GM21717 (cell line): ENCODE measurements around the gene CTSO.
"Not testable (repeated sequence)": the region's sequence is repeated elsewhere in the genome, so short reads cannot be mapped to it uniquely, and the experiment has no call there.

Source experiments
- ATAC-seq: cut with Tn5 transposase; IDR thresholded peaks from one replicate; pipeline ENCODE4 v1.9.1; 2021; ENCODE audit warnings: mild to moderate bottlenecking, moderate library complexity; ENCODE audit not compliant: unreplicated experiment

CTSO gene

DNA sequence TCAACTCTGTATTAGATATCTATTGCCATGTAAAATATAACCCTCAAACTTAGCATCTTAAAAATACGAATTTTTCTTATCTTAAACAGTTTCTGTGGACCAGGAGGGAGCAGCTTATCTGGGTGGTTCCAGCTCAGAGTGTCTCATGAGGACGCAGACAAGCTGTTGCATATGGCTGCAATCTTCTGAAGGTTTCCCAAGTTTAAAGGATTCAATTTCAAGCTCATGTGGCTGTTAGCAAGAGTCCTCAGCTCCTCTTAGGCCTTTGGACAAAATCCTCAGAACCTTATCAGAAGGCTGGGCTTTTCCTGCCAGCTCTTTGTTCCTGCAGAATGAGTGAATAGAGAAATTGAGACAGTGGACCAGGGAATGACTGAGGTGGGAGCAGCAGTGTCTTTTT, 2.8 kb upstream of the CTSO start:
- no peak for ATAC-seq

DNA sequence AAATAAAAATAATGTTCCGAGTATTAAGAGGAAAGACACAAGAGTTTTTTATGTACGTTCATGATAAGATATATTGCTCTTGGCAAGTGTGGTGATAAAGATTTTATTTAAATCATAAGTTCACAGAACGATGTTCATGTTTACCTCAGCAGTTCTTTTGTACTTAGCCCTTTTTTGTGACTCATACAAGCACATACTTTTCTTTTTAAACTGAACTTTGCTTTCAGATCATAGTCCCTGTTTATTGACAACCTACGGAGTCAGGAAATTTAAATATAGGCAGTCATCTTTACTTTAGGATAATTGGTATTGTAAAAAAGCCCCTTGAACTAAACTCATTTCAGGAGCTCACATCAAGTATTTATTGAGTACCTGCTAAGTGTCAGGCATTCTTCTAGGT, 1.3 kb upstream of the CTSO start:
- ATAC-seq: no peak

DNA sequence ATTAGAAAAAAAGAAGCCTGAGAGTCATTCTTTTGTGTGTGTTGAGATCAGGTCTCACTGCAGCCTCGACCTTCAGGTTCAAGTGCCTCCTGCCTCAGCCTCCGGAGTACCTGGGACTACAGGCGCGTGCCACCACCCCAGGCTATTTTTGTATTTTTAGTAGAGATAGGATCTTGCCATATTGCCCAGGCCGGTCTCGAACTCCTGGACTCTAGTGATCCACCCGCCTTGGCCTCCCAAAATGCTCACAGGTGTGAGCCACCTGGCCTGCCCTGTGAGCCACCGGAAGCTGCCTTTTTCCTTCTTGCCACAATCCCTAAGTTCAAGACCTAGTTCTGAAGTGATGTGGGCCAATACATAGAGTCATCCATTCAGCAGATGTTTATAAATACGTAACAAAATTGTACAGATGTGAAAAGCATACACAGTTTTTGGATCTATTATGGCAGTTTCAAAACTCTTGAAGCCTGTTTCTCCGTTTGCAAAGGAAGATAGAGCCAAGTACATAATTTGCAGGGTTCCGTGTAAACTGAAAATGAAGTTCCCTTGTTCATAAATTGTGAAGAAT, 536 bp upstream of the CTSO start:
- ATAC-seq: no peak

- no peak for ATAC-seq
These were observed 1.2 kb downstream of the CTSO start for GRCh38 chr4:155952501-155952901.

GRCh38 chr4:155950461-155950860, 3.2 kb downstream of the CTSO start:
- ATAC-seq: no peak

DNA sequence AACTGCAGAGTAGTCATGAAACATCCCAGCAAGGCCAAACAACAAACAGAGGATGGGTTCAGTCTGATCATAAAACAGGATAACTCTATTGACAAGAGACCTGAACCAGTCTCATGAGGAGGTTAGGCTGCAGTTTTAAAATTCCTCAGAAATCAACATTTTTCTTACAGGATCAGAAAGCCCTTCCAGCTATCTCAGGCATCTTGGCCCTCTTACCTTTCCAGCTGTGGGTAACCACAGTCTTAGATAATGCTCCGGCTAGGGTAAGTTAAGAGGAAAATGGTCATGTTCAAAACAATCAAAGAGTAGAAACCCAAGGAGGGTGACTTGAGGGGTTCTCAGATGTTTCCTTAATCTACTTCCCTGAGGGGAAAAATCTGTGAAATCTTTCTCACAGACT, 5.1 kb downstream of the CTSO start:
- ATAC-seq: no peak

GRCh38 chr4:155946486-155946885, 7.2 kb downstream of the CTSO start:
- no peak for ATAC-seq

DNA sequence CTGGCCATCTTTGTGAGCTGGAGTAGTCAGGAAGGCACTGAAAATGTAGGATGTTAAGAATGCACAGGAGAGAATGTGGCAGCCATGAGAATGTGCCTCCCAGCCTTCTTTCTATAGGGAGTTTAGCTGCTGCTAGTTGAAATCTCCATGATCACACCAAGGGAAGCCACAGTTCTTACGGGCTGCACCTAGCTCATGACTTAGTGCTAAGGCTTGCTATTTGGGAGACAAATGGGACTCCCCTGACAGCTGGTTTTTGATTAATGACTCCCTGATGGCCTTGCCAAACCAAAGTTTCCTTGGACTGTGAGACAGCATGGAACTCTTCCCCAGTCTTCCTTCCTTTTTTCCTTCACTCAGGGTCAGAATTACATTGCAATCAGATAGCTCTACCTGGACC, 9.2 kb downstream of the CTSO start:
- no peak for ATAC-seq

DNA sequence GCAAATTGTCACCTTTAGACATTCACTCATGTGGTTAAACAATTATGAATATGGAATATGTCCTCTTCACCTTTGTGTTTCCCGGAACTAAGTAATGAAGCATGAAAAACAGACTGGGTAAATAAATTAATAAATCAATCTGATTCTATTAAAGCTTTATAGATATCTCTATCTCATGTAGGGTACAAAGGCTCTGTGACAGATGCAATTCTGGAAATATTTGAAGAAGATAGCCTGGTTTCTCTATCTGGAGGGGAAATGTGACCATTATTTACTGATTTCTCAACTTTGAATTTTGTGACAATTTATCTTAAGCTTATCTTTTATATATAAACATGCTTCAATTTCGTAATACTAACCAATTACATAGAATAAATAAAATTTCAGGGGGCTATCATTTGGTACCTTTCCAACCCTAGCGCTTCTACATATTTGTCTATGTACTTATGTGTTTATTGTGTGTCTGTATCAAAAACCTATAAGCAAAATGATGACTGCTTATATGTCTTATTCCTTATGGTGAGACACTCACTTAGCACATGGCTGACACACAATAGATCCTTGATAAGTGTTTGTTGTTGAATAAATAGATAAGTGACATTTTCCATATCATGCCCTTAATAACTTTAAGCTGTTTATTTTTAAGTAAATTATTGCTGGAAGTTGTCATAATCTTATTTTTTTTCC, 9.9 kb downstream of the CTSO start:
- ATAC-seq: no peak

DNA sequence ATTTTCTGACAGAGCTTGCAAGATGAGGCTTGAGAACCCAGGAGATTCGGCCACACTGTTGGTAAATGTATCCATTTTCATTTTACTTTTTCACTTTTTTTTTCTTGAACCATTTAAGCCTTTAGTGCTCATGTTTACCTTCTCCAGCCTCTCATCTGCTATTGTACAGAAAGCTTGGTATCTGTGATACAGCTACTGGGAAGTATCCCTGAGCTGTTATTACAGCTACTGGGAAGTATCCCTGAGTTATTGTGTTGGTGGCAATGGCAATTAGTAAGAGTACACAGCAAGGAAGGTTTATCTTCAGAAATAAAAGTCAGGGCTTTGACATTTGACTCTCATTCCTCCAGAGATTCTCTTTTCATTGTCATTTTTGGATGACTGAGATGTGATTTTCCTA, 11.8 kb downstream of the CTSO start:
- no peak for ATAC-seq

DNA sequence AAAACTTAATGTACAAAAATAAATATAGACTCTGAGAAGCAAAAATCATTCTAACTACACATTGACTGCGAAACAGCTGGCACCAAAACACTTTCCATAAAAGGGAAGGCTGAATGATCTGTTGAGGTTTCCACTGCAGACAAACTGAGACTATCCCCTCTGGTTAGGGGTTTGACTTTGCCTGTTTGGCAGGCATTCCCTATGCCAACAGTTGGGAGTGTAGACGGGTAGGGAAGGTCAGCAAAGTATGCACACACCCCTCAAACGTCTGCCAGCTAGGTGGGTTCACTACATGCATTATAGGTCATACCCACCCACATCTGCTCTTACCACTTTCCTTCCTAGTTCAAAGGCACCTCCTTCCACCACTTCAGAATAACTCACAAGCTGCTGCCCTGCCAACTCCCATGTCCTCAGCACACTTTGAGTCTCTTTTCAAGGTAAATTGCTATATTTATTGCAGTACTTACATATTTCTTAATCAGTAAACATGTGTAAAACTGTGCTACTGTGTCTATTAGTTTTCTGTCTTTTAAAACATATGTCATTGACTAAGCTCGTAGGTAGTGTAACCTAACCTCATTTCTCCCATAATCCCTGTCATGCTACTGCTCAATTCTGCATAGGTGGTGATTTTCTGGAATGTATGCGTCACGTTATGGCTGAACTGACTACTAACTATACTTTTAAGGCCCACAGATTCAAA, 12.4 kb downstream of the CTSO start:
- no peak for ATAC-seq

- ATAC-seq: no peak
These were observed 18.2 kb downstream of the CTSO start for GRCh38 chr4:155935389-155935986.

- not testable (repeated sequence) for ATAC-seq
These were observed 19.0 kb downstream of the CTSO start for GRCh38 chr4:155934634-155935033.

DNA sequence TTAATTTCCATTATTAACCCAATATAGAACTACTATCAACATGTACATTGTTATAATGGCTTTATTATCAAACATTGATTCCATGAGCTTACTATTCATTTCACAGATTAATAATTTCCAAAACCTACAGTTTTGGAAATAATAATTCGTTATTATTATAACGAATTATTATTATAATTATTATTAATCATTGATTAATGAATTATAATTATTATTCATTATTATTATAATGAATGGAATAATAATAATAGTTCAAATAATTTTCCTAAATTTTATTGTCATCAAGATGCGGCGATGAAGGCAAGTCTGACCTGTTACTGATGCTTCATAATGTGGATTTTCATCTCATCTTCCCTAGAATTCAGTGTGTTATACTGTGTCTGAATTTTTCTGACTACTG, 22.0 kb downstream of the CTSO start:
- no peak for ATAC-seq

GRCh38 chr4:155930330-155930729, 23.3 kb downstream of the CTSO start:
- no peak for ATAC-seq

GRCh38 chr4:155929833-155930232, 23.8 kb downstream of the CTSO start:
- peak; percentile 59 for ATAC-seq

DNA sequence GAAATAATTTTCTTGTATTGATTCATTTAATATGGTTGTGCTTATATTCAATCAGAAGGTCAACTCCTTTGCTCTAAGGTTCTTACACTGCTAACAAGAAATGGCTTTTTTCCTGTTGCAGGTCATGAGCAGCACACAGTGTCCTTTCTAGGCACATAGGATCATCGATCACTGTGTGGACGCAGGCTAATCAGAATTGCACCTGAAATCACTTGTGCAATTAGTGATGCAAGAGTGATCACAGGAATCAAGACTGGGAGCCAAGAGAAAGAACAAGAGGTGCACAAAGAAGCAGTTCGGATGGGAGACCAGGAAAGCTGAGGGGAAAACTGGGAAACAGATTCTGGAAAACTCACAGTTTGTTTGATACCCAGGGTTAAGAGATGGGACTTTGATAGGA, 29.0 kb downstream of the CTSO start:
- no peak for ATAC-seq

DNA sequence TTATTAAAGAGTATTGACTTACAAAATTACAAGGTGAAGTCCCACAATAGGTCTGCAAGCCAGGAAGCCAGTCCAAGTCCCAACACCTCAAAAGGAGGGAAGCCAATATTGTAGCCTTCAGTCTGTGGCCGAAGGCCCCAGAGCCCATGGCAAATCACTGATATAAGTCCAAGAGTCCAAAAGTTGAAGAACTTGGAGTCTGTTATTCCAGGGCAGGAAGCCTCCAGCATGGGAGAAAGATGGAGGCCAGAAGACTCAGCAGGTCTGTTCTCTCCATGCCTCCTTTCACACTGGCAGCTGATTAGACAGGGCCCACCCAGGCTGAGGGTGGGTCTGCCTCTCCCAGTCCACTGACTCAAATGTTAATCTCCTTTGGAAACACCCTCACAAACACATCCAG, 32.1 kb downstream of the CTSO start:
- ATAC-seq: no peak

GRCh38 chr4:155914782-155915181, 38.9 kb downstream of the CTSO start:
- no peak for ATAC-seq

- no peak for ATAC-seq
These were observed 41.8 kb downstream of the CTSO start for GRCh38 chr4:155911905-155912304.

- ATAC-seq: no peak
These were observed 43.9 kb downstream of the CTSO start for GRCh38 chr4:155909615-155910226.
